GM10266 (cell line): ENCODE results near the gene B3GAT1.

Source experiments
- DNase-seq: peaks from one replicate; pipeline ENCODE4 v3.0.0; 2012; ENCODE audit errors: extremely low spot score
- TF ChIP-seq, protein P1 (sequence below): IDR thresholded peaks from 2 replicates; pipeline ENCODE4 v1.5.1; 2012; ENCODE audit warnings: mild to moderate bottlenecking, low read depth; ENCODE audit not compliant: control insufficient read depth, insufficient read depth; ENCODE audit errors: missing control alignments

B3GAT1 gene

DNA sequence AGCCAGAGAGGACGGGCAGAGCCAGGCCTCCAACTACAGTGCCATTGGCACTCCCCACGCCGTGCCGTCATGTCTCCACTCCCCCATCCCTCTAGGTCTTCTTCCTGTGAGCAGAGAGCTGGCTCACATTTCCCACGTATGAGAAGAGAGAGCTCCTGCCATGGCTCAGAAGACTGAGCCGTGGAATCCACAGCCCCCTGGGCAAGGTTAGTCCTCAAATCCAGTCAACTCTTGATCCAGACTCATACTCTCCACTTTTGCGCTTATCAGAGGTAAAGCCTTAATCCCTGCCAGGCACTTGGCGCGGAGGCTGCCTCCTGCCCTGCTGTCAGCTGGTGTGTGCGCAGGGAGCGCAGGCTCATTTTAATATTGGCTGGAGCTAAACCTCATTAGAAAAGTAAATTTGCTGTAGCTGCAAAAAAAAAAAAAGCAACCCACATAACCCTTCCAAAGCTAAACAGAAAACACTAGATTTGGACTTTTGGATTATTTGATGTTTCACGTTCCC lies 4.7 kb downstream of the B3GAT1 start:
- no peak for DNase-seq
- TF ChIP-seq, protein P1, sequence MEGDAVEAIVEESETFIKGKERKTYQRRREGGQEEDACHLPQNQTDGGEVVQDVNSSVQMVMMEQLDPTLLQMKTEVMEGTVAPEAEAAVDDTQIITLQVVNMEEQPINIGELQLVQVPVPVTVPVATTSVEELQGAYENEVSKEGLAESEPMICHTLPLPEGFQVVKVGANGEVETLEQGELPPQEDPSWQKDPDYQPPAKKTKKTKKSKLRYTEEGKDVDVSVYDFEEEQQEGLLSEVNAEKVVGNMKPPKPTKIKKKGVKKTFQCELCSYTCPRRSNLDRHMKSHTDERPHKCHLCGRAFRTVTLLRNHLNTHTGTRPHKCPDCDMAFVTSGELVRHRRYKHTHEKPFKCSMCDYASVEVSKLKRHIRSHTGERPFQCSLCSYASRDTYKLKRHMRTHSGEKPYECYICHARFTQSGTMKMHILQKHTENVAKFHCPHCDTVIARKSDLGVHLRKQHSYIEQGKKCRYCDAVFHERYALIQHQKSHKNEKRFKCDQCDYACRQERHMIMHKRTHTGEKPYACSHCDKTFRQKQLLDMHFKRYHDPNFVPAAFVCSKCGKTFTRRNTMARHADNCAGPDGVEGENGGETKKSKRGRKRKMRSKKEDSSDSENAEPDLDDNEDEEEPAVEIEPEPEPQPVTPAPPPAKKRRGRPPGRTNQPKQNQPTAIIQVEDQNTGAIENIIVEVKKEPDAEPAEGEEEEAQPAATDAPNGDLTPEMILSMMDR = no peak

DNA sequence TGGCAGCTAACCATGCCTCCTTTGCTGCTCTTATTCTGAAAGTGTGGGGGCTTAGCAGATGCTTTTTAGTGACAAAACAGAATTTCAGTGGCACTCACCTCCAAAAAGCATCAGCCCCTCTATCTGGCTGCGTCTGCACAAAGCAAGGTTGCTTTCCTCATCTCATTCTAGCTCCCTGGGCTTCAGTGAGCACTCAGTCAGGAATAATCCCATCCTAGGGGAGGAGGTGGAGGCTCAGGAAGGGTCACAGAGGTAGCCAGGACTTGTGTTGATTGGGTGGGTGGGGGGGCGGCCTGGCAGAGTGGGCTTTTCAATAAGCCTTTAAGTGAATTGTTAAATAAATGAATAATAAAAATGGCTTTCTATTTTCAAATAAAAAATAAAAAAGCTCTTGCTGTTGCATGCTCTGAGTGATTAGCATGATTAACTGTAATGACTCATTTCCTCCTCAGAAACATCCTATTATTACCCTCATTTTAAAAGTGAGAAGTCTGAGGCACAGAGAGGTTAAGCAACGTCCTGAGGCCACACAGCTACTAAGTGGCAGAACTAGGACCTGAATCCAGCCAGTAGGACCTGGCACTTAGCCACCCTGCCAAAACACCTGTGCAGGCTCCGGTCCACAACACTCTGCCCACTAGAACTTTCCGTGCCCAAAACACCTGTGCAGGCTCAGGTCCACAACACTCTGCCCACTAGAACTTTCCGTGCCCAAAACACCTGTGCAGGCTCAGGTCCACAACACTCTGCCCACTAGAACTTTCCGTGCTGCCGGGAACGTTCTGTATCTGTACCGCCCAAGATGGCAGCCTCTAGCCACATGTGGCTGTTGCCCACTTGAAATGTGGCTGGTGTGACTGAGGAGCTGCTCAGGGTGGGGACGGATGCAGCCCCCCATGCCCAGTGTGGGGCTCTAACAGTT lies 5.5 kb downstream of the B3GAT1 start:
- DNase-seq = no peak
- TF ChIP-seq, protein P1 = no peak

DNA sequence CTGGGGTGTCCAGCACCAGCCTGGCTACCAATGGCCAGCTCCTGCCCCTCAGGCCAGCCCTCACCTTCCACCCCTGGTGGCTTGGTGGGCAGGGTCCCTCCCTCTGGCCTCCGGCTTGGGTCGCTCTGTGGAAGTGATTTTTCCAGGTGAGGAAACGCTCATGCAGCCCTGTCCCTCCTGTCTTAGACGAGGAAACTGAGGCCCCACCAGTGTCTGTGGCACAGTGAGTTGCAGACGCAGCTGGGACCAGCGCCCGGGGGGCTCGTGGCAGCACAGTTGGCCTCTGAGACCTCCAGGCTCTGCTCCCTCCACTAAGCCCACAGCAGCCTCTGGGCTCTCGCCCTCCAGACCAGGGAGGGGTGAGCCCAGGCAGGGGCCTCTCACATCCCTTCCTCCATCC lies 6.2 kb downstream of the B3GAT1 start:
- TF ChIP-seq, protein P1 = no peak

DNA sequence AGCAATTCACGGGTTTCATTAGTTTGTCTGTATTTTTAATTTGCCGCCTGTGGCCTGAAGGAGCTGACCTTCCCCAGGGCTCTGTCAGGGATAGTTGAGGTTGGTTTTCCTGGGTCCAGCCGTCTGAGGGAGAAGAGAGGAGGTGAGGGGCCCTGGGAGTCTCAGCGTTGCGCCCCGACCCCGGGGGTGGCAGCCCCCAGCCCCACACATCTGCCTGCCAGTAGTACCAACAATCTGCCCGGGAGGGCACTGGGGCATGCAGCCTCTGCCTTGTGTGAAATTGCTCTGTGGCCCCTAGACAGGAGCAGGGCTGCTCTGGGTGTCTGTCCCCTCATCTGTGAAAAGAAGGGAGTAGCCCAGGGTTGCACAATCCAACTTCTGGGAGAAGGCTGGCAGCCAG lies 6.6 kb downstream of the B3GAT1 start:
- no peak for DNase-seq
- TF ChIP-seq, protein P1 = no peak

More for the DNA sequence above, 6.2 kb downstream of the B3GAT1 start:
- DNase-seq = no peak

DNA sequence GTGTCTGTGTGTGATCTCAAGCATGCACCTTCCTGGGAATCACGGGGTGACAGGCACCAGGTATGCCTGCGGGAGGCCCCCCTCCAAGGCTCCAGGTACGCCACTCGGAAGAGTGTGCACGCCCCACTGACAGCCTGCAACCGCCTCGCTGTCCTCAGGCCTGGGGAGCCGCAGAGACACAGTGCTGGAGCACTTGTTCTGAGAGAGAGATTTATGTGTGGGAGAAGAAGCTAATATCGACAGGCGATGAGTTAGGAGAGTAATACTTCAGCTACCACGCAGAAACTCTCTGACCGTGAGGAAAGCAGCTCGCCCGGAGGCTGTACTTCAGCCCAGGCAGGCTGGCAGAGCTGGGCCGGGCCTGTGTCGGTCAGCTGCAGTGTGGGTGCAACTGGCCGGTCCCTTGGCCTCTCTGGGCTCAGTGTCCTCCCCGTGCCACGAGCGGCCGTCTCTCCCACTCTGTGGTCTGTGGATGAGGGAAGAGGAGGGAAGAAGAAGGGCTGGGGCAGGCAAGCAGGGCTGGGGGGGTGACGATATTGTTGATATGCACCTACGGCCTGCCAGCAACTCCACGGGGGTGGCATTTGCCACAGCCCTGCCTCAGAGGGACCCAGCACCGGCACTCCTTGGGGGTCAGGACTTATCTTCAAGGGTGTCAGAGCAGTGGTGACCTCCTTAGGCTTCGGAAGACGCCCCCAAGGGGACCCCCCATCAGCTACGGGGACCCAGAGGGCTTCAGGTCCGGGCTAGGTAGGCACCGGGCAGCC lies 7.3 kb downstream of the B3GAT1 start:
- no peak for DNase-seq
- TF ChIP-seq, protein P1 = no peak

DNA sequence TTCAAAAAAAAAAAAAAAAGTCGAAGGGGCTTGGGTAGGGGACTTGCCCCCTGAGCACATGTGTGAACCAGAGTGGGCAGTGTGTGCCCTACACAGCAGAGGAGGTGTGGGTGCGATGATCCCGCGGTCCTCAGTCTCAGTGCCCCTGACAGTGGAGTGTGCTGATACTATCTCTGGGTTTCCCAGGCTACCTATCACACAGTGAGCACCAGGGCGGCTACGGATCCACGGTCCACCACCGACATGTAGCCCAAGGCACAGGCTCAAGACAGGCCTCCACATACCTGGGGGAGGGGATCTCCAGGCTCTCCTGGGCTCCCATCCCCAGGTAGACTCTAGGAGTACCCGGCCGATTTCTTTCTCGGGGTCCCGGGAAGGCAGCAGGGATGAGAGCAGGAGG lies 9.1 kb downstream of the B3GAT1 start:
- DNase-seq = no peak
- TF ChIP-seq, protein P1 = no peak
